GM19239 (cell line): ENCODE measurements around the gene PTPRD.

Source experiments
- DNase-seq: peaks from one replicate; pipeline ENCODE4 v3.0.0; 2011; ENCODE audit warnings: low spot score; ENCODE audit not compliant: insufficient read length
- FAIRE-seq: peaks from 2 replicates; lab custom pipeline; 2011; peaks lifted over from hg19 to GRCh38; lab: Jason Lieb, UNC

Gene PTPRD

GRCh38 chr9:9804109-9804508, 808.7 kb downstream of the PTPRD start:
- FAIRE-seq (no peak), DNase-seq (no peak)

- DNase-seq, result no peak
- no peak for FAIRE-seq
These were observed 813.5 kb downstream of the PTPRD start for GRCh38 chr9:9799287-9799686.

GRCh38 chr9:9792144-9792857, 820.5 kb downstream of the PTPRD start:
- DNase-seq, result no peak

GRCh38 chr9:9791611-9792010, 821.2 kb downstream of the PTPRD start:
- FAIRE-seq, result no peak
- no peak for DNase-seq

More at GRCh38 chr9:9792144-9792857, 820.5 kb downstream of the PTPRD start:
- FAIRE-seq, result peak; percentile 4

- FAIRE-seq (peak; percentile 51), DNase-seq (no peak)
These were observed 822.5 kb downstream of the PTPRD start for GRCh38 chr9:9790216-9790872.

GRCh38 chr9:9783711-9784110, 829.1 kb downstream of the PTPRD start:
- no peak for DNase-seq
- no peak for FAIRE-seq

GRCh38 chr9:9783211-9783610, 829.6 kb downstream of the PTPRD start:
- FAIRE-seq, result no peak
- DNase-seq, result no peak

- DNase-seq, result no peak
- no peak for FAIRE-seq
These were observed 834.5 kb downstream of the PTPRD start for GRCh38 chr9:9778293-9778692.

- FAIRE-seq (no peak), DNase-seq (no peak)
These were observed 838.3 kb downstream of the PTPRD start for GRCh38 chr9:9774471-9774870.

- no peak for FAIRE-seq
- DNase-seq, result no peak
These were observed 841.5 kb downstream of the PTPRD start for GRCh38 chr9:9771314-9771713.

GRCh38 chr9:9764821-9765220, 848.0 kb downstream of the PTPRD start:
- no peak for FAIRE-seq
- no peak for DNase-seq

GRCh38 chr9:9754186-9754585, 858.6 kb downstream of the PTPRD start:
- no peak for FAIRE-seq
- no peak for DNase-seq

GRCh38 chr9:9753266-9753665, 859.5 kb downstream of the PTPRD start:
- FAIRE-seq (no peak), DNase-seq (no peak)

- FAIRE-seq (no peak), DNase-seq (no peak)
These were observed 860.1 kb downstream of the PTPRD start for GRCh38 chr9:9752722-9753121.

GRCh38 chr9:9751996-9752395, 860.8 kb downstream of the PTPRD start:
- no peak for DNase-seq
- FAIRE-seq, result no peak

- FAIRE-seq, result no peak
- DNase-seq, result no peak
These were observed 862.1 kb downstream of the PTPRD start for GRCh38 chr9:9750719-9751118.

- DNase-seq, result no peak
- no peak for FAIRE-seq
These were observed 863.2 kb downstream of the PTPRD start for GRCh38 chr9:9749591-9749990.

GRCh38 chr9:9747787-9748186, 865.0 kb downstream of the PTPRD start:
- DNase-seq (no peak), FAIRE-seq (no peak)

- DNase-seq (no peak), FAIRE-seq (no peak)
These were observed 866.0 kb downstream of the PTPRD start for GRCh38 chr9:9746826-9747225.

GRCh38 chr9:9743822-9744221, 869.0 kb downstream of the PTPRD start:
- DNase-seq (no peak), FAIRE-seq (no peak)

- DNase-seq (no peak), FAIRE-seq (no peak)
These were observed 882.6 kb downstream of the PTPRD start for GRCh38 chr9:9730174-9730573.

GRCh38 chr9:9729082-9729481, 883.7 kb downstream of the PTPRD start:
- FAIRE-seq (no peak), DNase-seq (no peak)
